RCC 7860 (cell line): ENCODE data around the gene SH2D3C.

Experiments used
- DNase-seq: peaks from one replicate; pipeline ENCODE4 v3.0.0-alpha.2; 2015; ENCODE audit warnings: low spot score
- FAIRE-seq: peaks from 2 replicates; lab custom pipeline; 2012; peaks lifted over from hg19 to GRCh38; lab: Jason Lieb, UNC

SH2D3C gene

DNA sequence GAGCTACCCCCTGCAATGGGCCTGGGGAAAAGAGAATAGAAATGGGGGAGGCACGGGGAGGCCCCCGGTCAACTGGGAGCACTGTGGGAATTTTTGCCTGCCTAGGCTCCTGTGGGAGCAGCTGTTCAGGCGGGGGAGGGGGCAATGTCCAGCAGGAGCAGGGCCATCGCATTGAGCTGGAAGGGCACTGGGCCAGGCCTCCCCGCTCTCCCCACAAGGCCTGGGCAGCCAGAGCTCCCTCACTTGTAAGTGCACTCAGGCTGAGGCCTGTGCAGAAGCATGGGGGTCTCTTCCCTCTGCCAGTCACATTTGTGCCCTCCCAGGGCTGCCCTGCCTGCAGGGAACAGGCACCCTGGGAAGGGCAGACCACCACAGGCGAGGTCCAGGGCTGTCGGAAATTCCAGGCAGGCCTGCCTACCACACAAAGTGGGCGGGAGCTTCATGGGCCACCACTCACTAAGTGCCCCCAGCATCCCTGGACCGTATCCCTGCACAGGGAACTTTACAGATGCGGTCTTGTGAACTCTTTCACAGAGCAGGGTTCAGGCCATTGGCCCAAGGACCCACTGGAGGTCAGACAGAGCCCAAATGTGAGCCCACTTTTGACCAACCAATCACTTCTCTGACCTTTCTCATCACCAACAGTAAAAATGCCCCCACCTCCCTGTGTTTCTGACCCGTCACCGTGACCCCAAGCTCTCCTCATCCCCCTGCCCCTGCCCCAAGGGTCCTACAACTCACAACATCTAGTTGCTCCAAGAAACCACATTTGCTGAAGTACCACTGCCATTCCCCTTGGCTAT, 72.7 kb downstream of the SH2D3C start:
- DNase-seq, result no peak
- FAIRE-seq, result no peak

DNA sequence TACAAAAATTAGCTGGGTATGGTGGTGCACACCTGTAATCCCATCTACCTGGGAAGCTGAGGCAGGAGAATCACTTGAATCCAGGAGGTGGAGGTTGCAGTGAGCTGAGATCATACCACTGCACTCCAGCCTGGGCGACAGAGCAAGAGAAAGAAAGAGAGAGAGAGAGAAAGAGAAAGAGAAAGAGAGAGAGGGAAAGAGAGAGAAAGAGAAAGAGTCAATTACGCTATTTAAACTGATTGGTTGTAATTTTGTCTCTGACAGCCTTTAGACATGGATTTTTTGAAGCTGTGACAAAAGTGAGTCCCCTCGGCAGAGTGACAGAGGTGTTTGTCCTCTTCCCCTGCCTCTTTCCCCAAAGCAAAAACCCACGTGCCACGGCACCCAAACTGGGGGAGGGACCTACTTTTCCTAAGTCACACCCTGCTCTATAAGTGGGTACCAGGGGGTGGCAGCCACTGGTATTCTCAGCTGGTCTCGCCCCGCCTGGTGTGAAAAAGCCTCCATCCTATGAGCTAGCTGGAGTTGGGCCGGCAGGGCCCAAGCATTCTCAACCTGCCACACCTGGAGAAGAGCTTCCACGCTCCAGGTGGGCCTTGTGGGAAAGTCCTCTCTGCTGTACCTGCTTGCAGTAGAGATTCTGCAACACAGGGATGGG, 75.0 kb downstream of the SH2D3C start:
- DNase-seq (no peak), FAIRE-seq (no peak)

DNA sequence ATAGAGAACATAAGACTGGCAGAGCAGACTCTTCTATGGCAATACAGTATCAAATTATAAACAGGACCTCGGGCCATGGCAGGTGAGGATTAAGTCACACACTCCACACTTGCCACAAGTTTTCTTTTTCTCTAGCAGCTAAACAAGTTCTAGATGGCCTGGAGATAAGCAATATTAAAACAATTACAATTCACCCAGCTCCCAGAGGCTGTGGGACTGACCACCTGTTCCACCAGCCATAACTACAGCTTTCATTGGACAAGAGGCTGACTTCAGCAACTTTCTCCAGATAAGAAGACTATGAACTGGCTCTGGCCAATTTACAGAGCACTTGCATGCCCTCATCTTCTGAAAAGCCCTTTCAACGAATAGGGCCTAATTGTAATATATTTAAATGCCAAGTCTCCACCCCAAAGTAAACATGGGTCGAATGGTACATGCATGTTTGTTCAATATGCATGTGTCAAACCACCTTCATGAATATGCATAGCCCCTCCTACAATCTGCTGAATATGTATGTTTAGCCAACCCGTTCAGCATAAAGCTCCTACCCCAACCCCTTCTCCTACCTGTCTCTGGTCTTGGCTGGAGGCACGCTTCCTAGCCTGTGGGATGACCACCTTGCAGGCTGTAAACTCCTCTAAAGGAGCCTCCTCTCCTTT, 77.7 kb downstream of the SH2D3C start:
- DNase-seq (no peak), FAIRE-seq (no peak)

DNA sequence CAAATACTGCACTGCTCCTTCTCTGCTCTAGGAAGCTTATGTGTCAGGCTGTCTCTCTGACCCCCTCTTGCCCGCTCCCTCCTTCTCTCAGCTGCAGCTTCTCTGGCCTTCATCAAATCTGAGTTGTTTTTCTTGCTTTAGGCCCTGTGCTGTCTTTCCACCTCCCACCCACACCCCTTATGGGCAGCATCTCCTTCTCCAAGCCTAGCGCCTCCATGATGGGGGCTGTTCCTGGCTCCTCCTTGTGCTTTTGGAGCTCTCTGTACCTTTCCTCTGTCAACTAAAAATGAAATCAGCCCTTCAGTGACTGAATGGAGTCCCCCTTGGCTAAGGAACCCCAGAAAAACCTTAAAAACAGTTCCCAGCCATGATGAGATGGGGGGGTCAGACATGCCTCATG, 78.3 kb downstream of the SH2D3C start:
- no peak for FAIRE-seq
- no peak for DNase-seq

DNA sequence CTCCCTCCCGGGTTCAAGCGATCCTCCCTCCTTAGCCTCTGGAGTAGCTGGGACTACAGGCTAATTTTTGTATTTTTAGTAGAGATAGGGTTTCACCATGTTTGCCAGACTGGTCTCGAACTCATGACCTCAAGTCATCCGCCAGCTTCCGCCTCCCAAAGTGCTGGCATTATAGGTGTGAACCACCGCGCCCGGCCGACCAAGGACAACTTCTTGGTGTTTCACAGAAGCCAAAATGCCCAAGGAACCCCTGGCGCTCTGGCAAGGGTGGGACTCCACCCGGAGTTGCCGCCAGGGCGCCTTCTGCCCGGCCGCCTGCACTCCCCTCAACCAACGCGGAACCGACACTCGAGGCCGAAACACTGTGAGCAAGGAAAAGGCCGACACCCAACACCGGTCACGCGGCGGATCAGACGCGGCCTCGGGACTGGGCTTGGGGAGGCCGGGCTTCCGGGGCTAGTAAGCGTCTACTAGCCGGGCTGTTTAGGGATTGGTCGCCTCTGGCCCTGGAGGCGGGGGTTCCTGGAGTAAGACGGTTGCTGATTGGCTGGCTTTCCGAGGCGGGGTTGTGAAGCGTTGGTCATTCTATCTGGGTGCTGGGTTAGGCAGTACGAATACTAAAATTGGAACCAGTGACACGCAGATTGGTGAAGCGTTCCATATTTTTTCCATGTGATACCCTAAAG, 79.3 kb downstream of the SH2D3C start:
- DNase-seq (no peak), FAIRE-seq (no peak)

DNA sequence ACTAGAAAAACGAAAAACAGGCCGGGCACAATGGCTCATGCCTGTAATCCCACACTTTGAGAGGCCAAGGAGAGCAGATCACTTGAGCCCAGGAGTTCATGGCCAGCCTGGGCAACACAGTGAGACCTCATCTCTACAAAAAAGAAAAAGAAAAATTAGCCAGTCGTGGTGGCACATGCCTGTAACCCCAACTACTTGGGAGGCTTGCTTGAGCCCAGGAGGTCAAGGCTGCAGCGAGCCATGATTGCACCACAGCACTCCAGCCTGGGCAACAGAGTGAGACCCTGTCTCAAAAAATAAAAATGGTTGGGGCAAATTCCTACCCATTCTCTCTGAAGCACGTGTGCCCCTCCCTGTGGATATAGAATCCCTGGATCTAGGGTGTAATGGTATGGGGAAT, 80.1 kb downstream of the SH2D3C start:
- FAIRE-seq, result no peak
- no peak for DNase-seq

DNA sequence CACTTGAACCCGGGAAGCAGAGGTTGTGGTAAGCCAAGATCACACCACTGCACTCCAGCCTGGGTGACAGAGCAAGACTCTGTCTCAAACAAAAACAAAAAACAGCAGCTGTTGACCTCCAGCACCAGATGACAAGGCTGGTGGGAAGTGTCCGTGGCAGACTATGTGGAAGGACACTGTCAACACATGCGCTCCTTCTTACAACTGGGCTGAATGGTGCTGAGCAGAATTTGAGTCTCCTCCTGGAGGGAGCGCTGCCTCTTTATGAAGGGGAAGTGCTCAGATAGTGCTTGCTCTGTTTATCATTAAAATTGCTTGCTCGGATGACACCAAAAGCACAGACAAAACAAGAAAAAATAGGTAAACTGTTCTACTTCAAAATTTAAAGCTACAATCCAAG, 80.9 kb downstream of the SH2D3C start:
- FAIRE-seq, result no peak
- DNase-seq, result no peak

DNA sequence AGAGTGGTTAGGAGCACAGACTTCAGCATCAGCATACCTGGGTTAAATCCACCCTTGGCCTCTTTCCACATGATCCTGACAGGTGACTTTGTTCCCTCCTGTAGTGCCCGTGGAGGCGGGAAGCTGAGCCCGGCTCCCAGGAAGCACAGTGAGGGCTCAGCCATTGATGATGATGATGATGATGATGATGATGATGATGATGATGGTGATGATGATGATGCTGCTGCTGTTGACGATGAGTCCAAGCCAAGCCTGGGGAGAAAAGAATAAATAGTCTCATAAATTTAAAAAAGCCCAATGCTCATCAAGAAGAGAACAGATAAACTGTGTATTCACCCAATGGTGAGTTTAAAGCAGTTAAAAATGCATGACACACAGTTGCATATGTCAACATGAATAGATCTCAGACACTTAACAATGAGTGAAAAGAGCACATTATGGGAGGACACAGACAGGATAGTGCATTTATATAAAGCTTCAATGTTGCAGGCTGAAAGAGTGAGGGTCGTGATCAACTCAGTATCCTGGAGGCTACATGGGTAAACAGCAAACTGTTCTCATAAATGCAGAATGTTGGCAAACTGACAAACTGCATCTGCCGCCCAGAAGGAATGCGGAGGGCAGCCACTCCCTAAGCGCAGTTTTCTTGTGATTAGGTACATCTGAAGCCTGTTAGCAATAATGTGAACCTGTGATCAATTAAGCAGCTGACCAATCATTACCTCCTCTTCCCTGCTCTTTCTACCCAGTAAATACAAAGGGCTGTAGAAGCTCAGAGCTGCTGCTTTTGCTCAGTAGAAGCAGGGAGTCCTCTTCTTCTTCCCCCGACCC, 83.4 kb downstream of the SH2D3C start:
- DNase-seq, result no peak
- FAIRE-seq, result no peak

DNA sequence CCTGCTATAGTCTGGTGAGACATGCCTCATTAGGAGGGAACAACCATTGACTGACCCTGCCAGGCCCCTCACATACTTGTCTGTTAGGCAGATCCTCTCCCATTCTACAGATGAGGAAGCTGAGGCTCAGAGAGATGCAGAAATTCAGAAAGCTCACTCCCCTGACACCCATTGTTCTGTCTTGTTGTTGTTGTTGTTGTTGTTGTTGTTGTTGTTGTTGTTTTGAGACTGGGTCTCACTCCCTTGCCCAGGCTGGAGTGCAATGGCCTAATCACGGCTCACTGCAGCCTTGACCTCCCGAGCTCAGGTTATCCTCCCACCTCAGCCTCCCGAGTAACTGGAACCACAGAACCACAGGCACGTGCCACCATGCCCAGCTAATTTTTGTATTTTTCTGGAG, 84.8 kb downstream of the SH2D3C start:
- DNase-seq (no peak), FAIRE-seq (no peak)

DNA sequence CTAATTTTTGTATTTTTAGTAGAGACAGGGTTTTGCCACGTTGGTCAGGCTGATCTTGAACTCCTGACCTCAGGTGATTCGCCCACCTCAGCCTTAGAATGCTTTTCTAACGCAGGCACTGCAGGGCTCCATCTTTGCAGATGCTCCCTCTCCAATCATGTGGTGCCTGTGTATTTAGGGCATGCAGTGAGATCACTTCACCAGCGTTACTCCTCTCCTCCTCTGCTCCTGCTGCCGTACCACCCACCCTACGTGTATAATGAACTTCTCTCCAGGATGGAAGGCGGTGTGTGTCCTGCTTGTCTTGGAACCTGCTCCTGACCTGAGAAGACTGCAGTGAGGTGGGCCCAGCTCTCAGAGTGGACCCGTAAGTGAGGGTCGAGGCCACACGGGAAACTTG, 85.3 kb downstream of the SH2D3C start:
- no peak for FAIRE-seq

DNA sequence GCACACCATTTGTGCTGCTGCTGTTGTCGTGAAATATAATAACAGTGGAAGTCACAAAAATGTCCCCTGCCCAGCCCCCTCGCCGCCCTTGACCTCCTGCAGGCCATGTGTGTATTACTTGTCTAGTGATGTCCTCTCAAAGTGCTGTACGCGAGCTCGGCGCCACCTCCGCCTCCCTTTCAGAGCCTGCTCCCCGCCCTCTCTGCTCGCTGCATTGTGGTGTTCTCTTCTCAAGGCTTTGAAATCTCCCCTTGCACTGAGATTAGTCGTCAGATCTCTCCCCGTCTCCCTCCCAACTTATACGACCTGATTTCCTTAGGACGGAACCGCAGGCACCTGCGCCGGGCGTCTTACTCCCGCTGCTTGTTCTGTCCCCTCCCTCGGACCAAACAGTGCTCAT, 86.4 kb downstream of the SH2D3C start:
- FAIRE-seq (no peak), DNase-seq (no peak)

More for the DNA sequence above, 85.3 kb downstream of the SH2D3C start:
- DNase-seq, result no peak

DNA sequence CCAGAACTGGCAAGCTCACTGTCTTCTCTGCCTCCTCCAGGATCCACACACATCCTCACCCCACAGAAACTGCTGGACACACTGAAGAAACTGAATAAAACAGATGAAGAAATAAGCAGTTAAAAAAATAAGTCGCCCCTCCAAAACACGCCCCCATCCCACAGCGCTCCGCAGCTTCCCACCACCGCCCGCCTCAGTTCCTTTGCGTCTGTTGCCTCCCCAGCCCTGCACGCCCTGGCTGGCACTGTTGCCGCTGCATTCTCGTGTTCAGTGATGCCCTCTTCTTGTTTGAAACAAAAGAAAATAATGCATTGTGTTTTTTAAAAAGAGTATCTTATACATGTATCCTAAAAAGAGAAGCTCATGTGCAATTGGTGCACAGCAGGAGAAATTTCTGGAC, 87.7 kb downstream of the SH2D3C start:
- FAIRE-seq (no peak), DNase-seq (no peak)

DNA sequence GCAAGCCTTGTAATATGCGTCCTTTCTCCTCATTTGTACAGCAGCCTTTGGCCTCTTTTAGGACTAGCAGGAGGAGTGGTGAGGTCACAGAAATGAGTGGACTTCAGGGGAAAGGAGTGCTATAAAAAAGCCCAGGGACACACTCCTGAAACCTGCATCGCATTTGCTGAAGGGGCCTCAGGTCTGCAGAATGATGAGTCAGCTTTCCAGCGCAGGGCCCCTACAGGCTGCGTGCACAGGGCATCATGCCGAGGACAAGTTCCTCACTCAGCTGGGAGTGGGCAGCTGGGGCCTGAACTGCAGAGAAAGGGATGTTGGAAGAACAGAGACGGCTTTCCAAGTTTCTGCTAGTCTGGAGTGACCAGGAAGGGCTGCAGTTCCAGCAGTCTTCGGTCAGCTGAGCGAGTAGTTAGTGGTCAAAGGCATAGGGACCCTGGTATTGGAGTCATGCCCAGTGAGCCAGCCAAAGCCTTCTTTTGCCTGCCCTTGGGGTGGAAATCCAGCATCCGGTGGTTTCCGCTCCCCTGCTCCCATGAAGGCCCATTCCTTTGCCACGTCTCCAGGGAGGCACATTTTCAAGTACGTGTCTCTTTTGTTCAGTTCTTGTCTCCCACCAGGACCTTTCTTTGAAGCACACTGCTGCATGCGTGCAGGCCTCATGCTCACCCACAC, 89.0 kb downstream of the SH2D3C start:
- no peak for DNase-seq
- FAIRE-seq, result no peak
